Hematopoietic multipotent progenitor cell (in vitro differentiated cells): ENCODE measurements around the gene FBXO2. TPM values are rescaled to one million over a fixed set of nuclear protein-coding genes. Genes with fewer than 3 reads are reported as not detected.

Source experiments
- DNase-seq, 3 donors: peaks; one replicate each; pipeline ENCODE4 v3.0.0-alpha.2; 2011 to 2015; ENCODE audit warnings: low read depth in 2 of 3, low spot score in 2 of 3
- total RNA-seq: library from RNA; depleted of rRNA; stranded (reverse); fragments of >200 nt; gene quantifications from one replicate; pipeline ENCODE4 v1.2.3, GENCODE V29; 2012

FBXO2 gene, protein sequence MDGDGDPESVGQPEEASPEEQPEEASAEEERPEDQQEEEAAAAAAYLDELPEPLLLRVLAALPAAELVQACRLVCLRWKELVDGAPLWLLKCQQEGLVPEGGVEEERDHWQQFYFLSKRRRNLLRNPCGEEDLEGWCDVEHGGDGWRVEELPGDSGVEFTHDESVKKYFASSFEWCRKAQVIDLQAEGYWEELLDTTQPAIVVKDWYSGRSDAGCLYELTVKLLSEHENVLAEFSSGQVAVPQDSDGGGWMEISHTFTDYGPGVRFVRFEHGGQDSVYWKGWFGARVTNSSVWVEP
- total RNA-seq, result 0.27 TPM

DNA sequence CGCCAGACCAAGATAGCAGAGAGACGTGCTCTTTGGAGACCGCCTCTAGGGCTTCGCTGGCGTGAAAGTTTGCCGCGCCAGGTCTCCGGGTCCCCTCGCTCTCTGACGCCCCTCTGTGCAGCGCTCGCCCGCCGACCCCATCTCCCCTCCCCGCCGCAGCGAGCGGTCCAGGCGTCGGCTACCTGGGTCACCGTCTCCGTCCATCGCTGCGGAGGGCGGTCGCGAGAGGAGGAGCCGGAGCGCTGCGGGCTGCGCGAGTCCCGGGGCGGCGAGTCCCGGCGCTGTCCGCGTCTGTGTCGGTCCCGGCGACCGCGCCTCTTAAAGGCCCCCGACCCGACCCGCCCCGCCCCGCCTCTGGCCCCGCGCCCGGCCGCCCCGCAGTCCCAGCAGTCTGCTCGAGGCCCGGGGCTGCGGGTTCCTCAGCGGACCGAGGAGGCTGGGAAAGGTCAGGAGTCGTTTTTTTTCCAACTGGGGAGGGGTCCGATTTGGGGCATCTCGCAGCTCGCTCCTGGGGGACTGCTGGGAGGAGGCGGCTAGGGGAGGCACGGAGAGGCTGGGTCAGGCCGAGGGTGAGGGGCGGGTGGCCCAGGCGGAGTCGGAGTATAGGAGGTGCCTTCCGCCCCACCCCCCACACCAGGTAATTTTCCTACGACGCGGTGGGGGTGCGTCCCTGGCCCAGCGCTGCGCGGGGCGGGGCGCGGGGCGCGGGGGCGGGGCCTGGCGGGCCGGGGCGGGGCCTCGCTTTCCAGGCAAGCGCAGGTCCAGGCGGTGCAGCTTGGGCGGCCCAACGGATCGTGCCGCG is at the start of gene FBXO2, which contains the start of gene FBXO44:
TSS of gene FBXO2 (minus strand) at position 293 of the 802 bp plus-strand sequence. CDS start at position 204, 89 bp downstream.
TSS of gene FBXO44 (plus strand) at position 741 of the 802 bp plus-strand sequence. CDS start 959 bp downstream, outside the sequence.
- DNase-seq, result no peak

- DNase-seq, result no peak
These were observed 49.3 kb upstream of the FBXO2 start for GRCh38 chr1:11703357-11704193.

- DNase-seq, result no peak
These were observed 48.0 kb upstream of the FBXO2 start for GRCh38 chr1:11701981-11702803.

GRCh38 chr1:11701551-11701961 is 47.3 kb upstream of the FBXO2 start:
- DNase-seq, result no peak

GRCh38 chr1:11700601-11701467 is 46.6 kb upstream of the FBXO2 start:
- DNase-seq, result no peak

- no peak for DNase-seq
These were observed 43.6 kb upstream of the FBXO2 start for GRCh38 chr1:11697893-11698210.

DNA sequence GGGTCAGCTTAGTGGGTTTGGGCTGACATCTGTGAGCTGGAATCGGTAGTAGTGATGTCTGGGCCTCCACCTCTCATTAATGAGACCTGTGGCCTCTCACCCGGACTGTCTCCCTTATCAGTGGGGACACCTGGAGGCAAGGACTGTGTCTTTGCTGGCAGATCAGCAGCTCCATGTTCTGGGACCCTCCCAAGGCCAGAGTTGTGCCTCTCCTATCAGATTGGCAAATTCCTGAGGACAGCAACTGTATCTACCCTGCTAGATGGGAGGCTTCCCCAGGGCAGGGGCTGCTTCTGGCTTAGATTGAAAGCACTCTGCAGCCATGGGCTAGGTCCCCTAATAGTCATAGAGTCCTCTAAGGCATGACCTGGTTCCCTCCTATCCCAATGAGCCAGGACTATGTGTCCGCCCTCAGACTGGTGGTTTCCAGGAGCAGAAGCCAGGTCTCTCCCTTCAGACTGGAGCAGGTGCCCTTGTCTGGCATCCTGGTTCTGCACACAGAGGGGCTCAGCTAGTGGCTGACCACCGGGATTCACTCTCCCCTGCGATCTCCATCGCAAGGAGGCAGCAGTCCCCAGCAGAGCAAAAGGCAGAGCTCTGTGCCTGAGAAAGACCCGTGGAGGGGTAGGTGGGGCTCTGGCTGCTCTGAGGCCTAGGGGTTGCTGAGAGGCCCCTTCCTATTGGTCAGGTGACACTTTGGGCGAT is 43.1 kb upstream of the FBXO2 start:
- DNase-seq, result no peak

DNA sequence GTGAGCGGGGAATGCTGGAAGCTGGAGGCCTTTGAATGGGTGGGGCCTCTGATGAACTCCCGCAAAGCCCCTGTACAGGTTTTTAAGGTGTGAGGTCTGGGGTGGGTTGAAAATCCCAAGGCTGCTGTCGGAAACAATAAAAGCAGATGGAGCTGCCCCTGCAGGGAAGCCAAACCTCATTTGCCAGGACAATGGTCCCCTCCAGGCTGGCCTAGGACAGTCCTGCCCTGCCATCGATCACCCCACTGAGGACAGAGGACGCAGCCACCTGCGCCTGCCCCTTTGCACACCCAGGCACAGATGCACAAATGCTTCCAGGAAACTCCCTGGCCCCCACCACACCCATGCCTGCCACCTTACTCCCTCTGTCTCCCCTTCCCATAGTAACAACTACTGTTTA is 41.6 kb upstream of the FBXO2 start:
- no peak for DNase-seq

- DNase-seq, result no peak
These were observed 39.7 kb upstream of the FBXO2 start for GRCh38 chr1:11693917-11694316.

GRCh38 chr1:11693024-11693590 is 38.9 kb upstream of the FBXO2 start:
- DNase-seq, result peak in 2 of 3 donors; percentile 84 to 86

- DNase-seq, result no peak
These were observed 37.9 kb upstream of the FBXO2 start for GRCh38 chr1:11691928-11692711.

GRCh38 chr1:11691302-11691914 is 37.2 kb upstream of the FBXO2 start, which contains the start of gene DRAXIN:
Gene DRAXIN, plus strand, starts transcription at chr1:11691710. Its CDS starts 14,549 bp downstream, at chr1:11706259.
- no peak for DNase-seq

DNA sequence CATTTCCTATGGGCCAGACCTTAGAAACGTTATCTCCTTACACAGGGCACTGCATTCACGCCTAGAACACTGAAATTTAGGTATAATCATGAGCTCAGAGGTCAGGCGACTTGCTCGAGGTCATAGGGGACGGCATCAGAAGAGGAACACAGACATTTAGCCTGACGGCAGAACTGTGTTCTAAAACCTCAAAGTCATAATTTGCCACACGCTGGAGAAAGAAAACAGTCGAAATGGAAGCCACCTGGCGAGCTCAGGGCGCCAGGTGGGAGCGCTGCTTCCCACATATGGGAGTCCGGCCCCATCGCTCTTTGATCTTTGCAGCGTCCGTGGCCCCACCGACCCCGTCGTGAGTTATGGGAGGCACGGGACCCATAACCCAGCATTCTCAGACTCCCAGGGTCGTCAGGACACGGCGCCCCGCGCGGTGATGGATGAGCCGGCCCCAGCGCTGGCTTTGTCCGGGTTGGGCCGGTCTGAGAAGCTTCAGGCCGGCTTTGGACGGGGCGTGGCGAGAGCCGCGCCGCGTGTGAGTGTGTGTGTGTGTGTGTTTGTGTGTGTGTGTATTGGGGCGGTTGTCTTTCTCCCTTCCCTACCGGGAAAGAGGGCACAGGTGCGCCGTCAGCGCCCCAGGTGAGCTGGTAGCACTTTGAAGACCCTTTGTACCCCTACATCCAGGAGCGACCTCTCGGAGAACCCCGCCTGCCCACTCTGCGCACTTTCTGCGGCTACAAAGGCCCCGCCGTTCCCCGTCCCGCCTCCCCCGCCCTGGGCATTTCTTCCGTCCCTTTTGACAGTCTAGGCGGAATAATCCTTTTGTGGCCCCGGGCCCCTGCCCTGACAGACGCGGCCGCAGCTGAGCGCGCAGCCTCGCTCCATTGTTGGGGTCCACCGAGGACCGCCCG is 36.4 kb upstream of the FBXO2 start:
- DNase-seq, result no peak

DNA sequence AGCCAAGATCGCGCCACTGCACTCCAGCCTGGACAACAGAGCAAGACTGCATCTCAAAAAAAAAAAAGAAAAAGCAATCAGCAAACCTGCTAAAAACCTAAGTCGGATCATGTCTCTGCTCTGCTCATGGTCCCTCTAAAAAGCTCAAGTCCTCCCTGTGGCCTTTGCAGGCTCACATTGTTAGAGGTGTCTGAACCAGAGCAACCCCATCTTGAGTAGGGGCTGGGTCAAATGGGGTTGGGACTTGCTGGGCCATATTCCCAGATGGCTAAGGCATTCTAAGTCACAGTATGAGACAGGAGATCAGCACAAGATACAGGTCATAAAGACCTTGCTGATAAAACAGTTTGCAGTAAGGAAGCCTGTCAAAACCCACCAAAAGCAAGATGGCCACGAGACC is 34.3 kb upstream of the FBXO2 start:
- DNase-seq, result no peak

- no peak for DNase-seq
These were observed 31.1 kb upstream of the FBXO2 start for GRCh38 chr1:11685210-11685752.

DNA sequence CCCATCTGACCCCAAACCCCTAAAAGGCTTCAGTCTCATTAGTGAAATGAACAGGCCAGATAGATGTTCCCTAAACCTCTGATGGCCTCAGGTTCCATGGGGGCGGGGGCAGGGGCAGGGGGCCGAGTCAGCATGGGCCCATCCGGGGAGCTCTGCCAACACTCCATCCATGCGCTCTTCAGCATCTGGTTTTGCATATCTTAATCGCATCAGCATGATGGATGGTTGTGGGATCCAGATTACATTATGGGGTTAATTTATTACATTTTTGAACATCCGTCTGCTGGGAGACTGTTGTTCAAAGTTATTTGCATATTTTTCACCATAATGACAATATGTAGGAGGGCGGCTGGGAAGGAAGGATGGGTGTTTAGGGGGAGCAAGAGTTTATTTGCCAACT is 29.8 kb upstream of the FBXO2 start:
- DNase-seq, result no peak
